Stomach (tissue), 4 donors: ENCODE results near the gene NEK7.

ENCODE experiments used
- EP300 ChIP-seq: sonication (generic); formaldehyde crosslinking; IDR thresholded peaks from one replicate; pipeline ENCODE4 v1.6.1; 2017; ENCODE audit warnings: antibody characterized with exemption
- POLR2A ChIP-seq, 4 donors: fragments of 450-650 bp; IDR thresholded peaks; one replicate each; pipeline ENCODE4 v1.6.1; 2016; ENCODE audit warnings: antibody characterized with exemption in 4 of 4, control low read depth in 2 of 4, mild to moderate bottlenecking in 1 of 4, moderate library complexity in 1 of 4
- POLR2AphosphoS5 ChIP-seq, 3 donors: sonication (generic); formaldehyde crosslinking; IDR thresholded peaks; one replicate each; pipeline ENCODE4 v1.6.1; 2016; ENCODE audit warnings: antibody characterized with exemption in 3 of 3
- TF ChIP-seq, protein P1 (sequence below), 7 experiments: fragments of 450-650 bp in 4 of 7; fragments of 200-600 bp in 3 of 7; sonication (generic) in 3 of 7; IDR thresholded peaks; one replicate each; pipeline ENCODE4 v1.5.1; 2016 to 2019; ENCODE audit warnings: antibody characterized with exemption in 7 of 7, control low read depth in 2 of 7, mild to moderate bottlenecking in 1 of 7

DNA sequence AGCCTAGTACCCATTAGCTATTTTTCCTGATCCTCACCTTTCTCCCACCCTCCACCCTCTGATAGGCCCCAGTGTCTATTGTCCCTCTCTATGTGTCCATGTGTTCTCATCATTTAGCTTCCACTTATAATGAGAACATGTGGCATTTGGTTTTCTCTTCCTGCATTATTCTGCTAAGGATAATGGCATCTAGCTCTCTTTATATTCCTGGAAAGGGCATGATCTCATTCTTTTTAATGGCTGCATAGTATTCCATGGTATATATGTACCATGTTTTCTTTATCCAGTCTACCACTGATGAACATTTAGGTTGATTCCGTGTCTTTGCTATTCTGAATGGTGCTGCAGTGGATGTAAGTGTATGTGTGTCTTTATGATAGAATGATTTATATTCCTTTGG is 178.9 kb downstream of the NEK7 start:
- TF ChIP-seq, protein P1, sequence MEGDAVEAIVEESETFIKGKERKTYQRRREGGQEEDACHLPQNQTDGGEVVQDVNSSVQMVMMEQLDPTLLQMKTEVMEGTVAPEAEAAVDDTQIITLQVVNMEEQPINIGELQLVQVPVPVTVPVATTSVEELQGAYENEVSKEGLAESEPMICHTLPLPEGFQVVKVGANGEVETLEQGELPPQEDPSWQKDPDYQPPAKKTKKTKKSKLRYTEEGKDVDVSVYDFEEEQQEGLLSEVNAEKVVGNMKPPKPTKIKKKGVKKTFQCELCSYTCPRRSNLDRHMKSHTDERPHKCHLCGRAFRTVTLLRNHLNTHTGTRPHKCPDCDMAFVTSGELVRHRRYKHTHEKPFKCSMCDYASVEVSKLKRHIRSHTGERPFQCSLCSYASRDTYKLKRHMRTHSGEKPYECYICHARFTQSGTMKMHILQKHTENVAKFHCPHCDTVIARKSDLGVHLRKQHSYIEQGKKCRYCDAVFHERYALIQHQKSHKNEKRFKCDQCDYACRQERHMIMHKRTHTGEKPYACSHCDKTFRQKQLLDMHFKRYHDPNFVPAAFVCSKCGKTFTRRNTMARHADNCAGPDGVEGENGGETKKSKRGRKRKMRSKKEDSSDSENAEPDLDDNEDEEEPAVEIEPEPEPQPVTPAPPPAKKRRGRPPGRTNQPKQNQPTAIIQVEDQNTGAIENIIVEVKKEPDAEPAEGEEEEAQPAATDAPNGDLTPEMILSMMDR (IDR thresholded peaks at IDR 0.05), result no peak
- no peak for TF ChIP-seq EP300
- TF ChIP-seq POLR2A (IDR thresholded peaks at IDR 0.05), result no peak
- no peak for TF ChIP-seq POLR2AphosphoS5 (IDR thresholded peaks at IDR 0.05)
